ENCODE measurements around the gene ATPAF1.
"Not testable (repeated sequence)": the region's sequence is repeated elsewhere in the genome, so short reads cannot be mapped to it uniquely, and the experiment has no call there.

The ATPAF1 gene

DNA sequence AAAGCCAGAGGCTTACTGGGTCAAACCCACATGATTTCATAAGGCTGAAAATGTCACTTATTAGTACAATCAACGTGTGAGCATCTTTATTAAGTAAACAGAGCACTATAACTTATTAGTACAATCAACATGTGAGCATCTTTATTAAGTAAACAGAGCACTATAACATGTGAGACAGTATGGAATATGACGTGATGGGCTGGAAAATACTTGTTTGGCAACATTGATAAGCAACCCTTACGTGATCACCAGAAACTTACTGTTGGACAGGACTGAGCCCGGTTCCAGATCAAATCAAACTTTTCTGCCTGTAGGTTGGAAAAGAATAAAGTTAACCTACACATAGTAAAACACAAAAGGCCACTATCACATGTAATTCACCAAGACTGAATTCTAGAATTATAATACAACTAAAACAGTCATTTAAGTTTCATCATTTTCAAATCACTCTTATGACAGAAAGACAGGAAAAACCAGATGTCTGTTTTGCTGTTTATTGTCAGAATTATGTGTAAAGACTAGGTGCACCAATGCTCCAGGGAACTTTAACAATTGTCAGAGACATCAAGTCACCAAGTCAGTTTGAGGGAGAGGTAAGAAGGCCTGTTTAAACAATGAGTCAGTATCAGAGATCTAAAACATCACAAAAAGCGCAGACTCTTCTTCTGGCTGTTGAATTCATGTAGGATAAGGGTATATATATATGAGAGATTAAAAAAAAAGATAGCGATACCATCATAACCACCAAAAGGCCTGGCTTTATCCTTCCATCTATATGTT, 15.7 kb downstream of the ATPAF1 start:
- no peaks in the 10 kb centered on the region for H3K36me3 ChIP-seq (ENCODE audit: control insufficient read depth, insufficient read depth, low read length)
- TF ChIP-seq CTCF (IDR thresholded peaks at IDR 0.05) = no peak

GRCh38 chr1:46651152-46651551, 17.0 kb downstream of the ATPAF1 start:
- H3K4me1 ChIP-seq; H3K9ac ChIP-seq; H3K4me3 ChIP-seq (ENCODE audit: low read depth, low read length); H3K9me3 ChIP-seq (ENCODE audit: control insufficient read depth, low read length); H3K27ac ChIP-seq; H3K36me3 ChIP-seq (ENCODE audit: control insufficient read depth, insufficient read depth, low read length); H2AFZ ChIP-seq; H3K79me2 ChIP-seq; H3K4me2 ChIP-seq (ENCODE audit: low read length); H3K27me3 ChIP-seq (ENCODE audit: control insufficient read depth, insufficient read depth, low read length): not testable (repeated sequence)

More for the DNA sequence above, 15.7 kb downstream of the ATPAF1 start:
- Histone ChIP-seq H3K27ac (no peak overlapping the region), H2AFZ (no peak overlapping the region), H3K79me2 (no peaks in the 10 kb centered on the region), H3K4me3 (ENCODE audit: low read depth, low read length) (no peak overlapping the region), H3K9me3 (ENCODE audit: control insufficient read depth, low read length) (no peaks in the 10 kb centered on the region), H3K9ac (no peak overlapping the region), H3K4me1 (no peaks in the 10 kb centered on the region), H3K4me2 (ENCODE audit: low read length) (no peak overlapping the region), H3K27me3 (ENCODE audit: control insufficient read depth, insufficient read depth, low read length) (no peaks in the 10 kb centered on the region)

GRCh38 chr1:46650491-46650890, 17.7 kb downstream of the ATPAF1 start:
- no peaks in the 10 kb centered on the region for H3K79me2 ChIP-seq
- H3K27me3 ChIP-seq (ENCODE audit: control insufficient read depth, insufficient read depth, low read length) = no peaks in the 10 kb centered on the region
- H3K36me3 ChIP-seq (ENCODE audit: control insufficient read depth, insufficient read depth, low read length) = no peaks in the 10 kb centered on the region
- TF ChIP-seq CTCF (IDR thresholded peaks at IDR 0.05) = no peak
- no peak overlapping the region for H3K9ac ChIP-seq
- H3K4me2 ChIP-seq (ENCODE audit: low read length) = no peak overlapping the region
- no peak overlapping the region for H3K27ac ChIP-seq
- no peak overlapping the region for H3K4me3 ChIP-seq (ENCODE audit: low read depth, low read length)
- H3K4me1 ChIP-seq = no peaks in the 10 kb centered on the region
- no peak overlapping the region for H2AFZ ChIP-seq
- no peaks in the 10 kb centered on the region for H3K9me3 ChIP-seq (ENCODE audit: control insufficient read depth, low read length)

- H3K79me2 ChIP-seq = no peaks in the 10 kb centered on the region
- H2AFZ ChIP-seq = no peak overlapping the region
- H3K27ac ChIP-seq = no peak overlapping the region
- TF ChIP-seq CTCF (IDR thresholded peaks at IDR 0.05) = no peak
- no peaks in the 10 kb centered on the region for H3K36me3 ChIP-seq (ENCODE audit: control insufficient read depth, insufficient read depth, low read length)
- no peak overlapping the region for H3K9ac ChIP-seq
- H3K4me1 ChIP-seq = no peaks in the 10 kb centered on the region
- no peaks in the 10 kb centered on the region for H3K9me3 ChIP-seq (ENCODE audit: control insufficient read depth, low read length)
- no peak overlapping the region for H3K4me2 ChIP-seq (ENCODE audit: low read length)
- H3K4me3 ChIP-seq (ENCODE audit: low read depth, low read length) = no peak overlapping the region
- no peaks in the 10 kb centered on the region for H3K27me3 ChIP-seq (ENCODE audit: control insufficient read depth, insufficient read depth, low read length)
These were observed 18.4 kb downstream of the ATPAF1 start for GRCh38 chr1:46649764-46650163.

DNA sequence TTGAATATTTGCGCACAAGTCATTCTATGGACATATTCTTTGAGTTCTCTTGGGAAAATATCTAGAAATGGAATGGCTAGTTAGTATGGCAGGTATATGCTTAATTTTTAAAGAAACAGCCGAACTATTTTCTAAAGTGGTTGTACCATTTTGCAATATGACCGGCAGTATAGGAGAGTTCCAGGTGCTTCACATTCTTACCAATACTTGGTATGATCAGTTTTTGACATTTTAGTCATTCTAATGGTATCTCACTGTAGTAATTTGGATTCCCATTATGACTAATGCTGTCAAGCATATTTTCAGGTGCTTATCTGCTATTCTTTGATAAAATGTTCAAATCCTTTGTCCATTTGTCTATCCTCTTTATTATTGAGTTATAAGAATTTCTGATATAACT, 20.6 kb downstream of the ATPAF1 start:
- H3K4me3 ChIP-seq (ENCODE audit: low read depth, low read length) = no peak overlapping the region
- H3K79me2 ChIP-seq = no peaks in the 10 kb centered on the region
- no peak overlapping the region for H3K9ac ChIP-seq
- no peak overlapping the region for H2AFZ ChIP-seq
- no peaks in the 10 kb centered on the region for H3K4me1 ChIP-seq
- no peak overlapping the region for H3K27ac ChIP-seq
- H3K9me3 ChIP-seq (ENCODE audit: control insufficient read depth, low read length) = no peaks in the 10 kb centered on the region
- TF ChIP-seq CTCF (IDR thresholded peaks at IDR 0.05) = no peak
- no peaks in the 10 kb centered on the region for H3K36me3 ChIP-seq (ENCODE audit: control insufficient read depth, insufficient read depth, low read length)
- no peaks in the 10 kb centered on the region for H3K27me3 ChIP-seq (ENCODE audit: control insufficient read depth, insufficient read depth, low read length)
- no peak overlapping the region for H3K4me2 ChIP-seq (ENCODE audit: low read length)

Measured in parathyroid adenoma (tissue), 2 donors.